GM18511 (cell line): ENCODE results near the gene TMC8.
"Not testable (repeated sequence)": the region's sequence is repeated elsewhere in the genome, so short reads cannot be mapped to it uniquely, and the experiment has no call there.

Experiments
- ATAC-seq: cut with Tn5 transposase; IDR thresholded peaks from one replicate; pipeline ENCODE4 v1.9.1; 2021; ENCODE audit warnings: mild to moderate bottlenecking, moderate library complexity; ENCODE audit not compliant: unreplicated experiment

Gene TMC8

GRCh38 chr17:78108726-78109488 lies 21.7 kb upstream of the TMC8 start:
- ATAC-seq = no peak

GRCh38 chr17:78109489-78109761 lies 21.1 kb upstream of the TMC8 start:
- no peak for ATAC-seq

- ATAC-seq = no peak
Measured at GRCh38 chr17:78110363-78111015, 20.1 kb upstream of the TMC8 start.

GRCh38 chr17:78111016-78111726 lies 19.4 kb upstream of the TMC8 start:
- no peak for ATAC-seq

- no peak for ATAC-seq
Measured at GRCh38 chr17:78111727-78112517, 18.6 kb upstream of the TMC8 start.

- ATAC-seq = peak; percentile 57
Measured at GRCh38 chr17:78112518-78113471, 17.8 kb upstream of the TMC8 start.

GRCh38 chr17:78113804-78114785 lies 16.5 kb upstream of the TMC8 start:
- ATAC-seq = no peak

- no peak for ATAC-seq
Measured at GRCh38 chr17:78114831-78115723, 15.5 kb upstream of the TMC8 start.

- not testable (repeated sequence) for ATAC-seq
Measured at GRCh38 chr17:78115803-78116202, 14.8 kb upstream of the TMC8 start.

- ATAC-seq = no peak
Measured at GRCh38 chr17:78116411-78116810, 14.2 kb upstream of the TMC8 start.

GRCh38 chr17:78117027-78117981 lies 13.3 kb upstream of the TMC8 start:
- no peak for ATAC-seq

GRCh38 chr17:78118801-78119241 lies 11.8 kb upstream of the TMC8 start:
- no peak for ATAC-seq

GRCh38 chr17:78120537-78120936 lies 10.0 kb upstream of the TMC8 start:
- ATAC-seq = no peak

GRCh38 chr17:78120971-78121800 lies 9.4 kb upstream of the TMC8 start:
- ATAC-seq = no peak

- no peak for ATAC-seq
Measured at GRCh38 chr17:78121801-78122215, 8.8 kb upstream of the TMC8 start.
